PC-9 (cell line): ENCODE results near the gene CRYGD. TPM values are rescaled to one million over a fixed set of nuclear protein-coding genes. Genes with fewer than 3 reads are reported as not detected.
"Not testable (repeated sequence)": the region's sequence is repeated elsewhere in the genome, so short reads cannot be mapped to it uniquely, and the experiment has no call there.

ENCODE experiments used
- BruUV-seq: library from RNA; stranded (reverse); fragments of 400-500 nt; replicated peaks from 2 replicates; lab custom pipeline; 2021; lab: Mats Ljungman, UMichigan
- CTCF ChIA-PET: fragments of 300-600 bp; sonication (Branson Sonifier 250); formaldehyde crosslinking; loops from one replicate; lab custom pipeline; 2022; ENCODE audit warnings: antibody characterized with exemption; lab: Charles Lee
- POLR2A ChIA-PET: fragments of 300-600 bp; sonication (Branson Sonifier 250); formaldehyde crosslinking; loops from one replicate; lab custom pipeline; 2022; ENCODE audit warnings: antibody characterized with exemption; ENCODE audit not compliant: unreplicated experiment; lab: Charles Lee
- DNase-seq, 2 experiments: peaks; one replicate each; pipeline versions ENCODE4 v3.0.0 to v3.0.0-alpha.2; 2015 to 2022; ENCODE audit warnings: mixed read lengths in 1 of 2
- H2AFZ ChIP-seq: fragments of 200-600 bp; sonication (generic); 2 replicates; pipeline ENCODE4 v1.8.1; 2017; ENCODE audit warnings: antibody characterized with exemption
- H3F3A ChIP-seq: fragments of 200-600 bp; sonication (generic); 2 replicates; pipeline ENCODE4 v1.8.1; 2017; ENCODE audit warnings: antibody characterized with exemption, mild to moderate bottlenecking, low read depth; ENCODE audit not compliant: insufficient read depth
- H3K27ac ChIP-seq: fragments of 200-600 bp; sonication (generic); 2 replicates; pipeline ENCODE4 v1.6.1; 2016; ENCODE audit warnings: mixed run types
- H3K27me3 ChIP-seq: fragments of 200-600 bp; sonication (generic); 2 replicates; pipeline ENCODE4 v1.6.1; 2016; ENCODE audit warnings: low read depth, mixed run types; ENCODE audit not compliant: insufficient read depth
- H3K36me3 ChIP-seq: fragments of 200-600 bp; sonication (generic); 2 replicates; pipeline ENCODE4 v1.6.1; 2016; ENCODE audit warnings: low read depth, mixed run types
- H3K4me1 ChIP-seq: fragments of 200-600 bp; sonication (generic); replicated peaks from 2 replicates; pipeline ENCODE4 v1.6.1; 2016; ENCODE audit warnings: mixed run types; ENCODE audit not compliant: insufficient read depth
- H3K4me2 ChIP-seq: fragments of 200-600 bp; sonication (generic); 2 replicates; pipeline ENCODE4 v1.6.1; 2017; ENCODE audit warnings: mixed run types
- H3K4me3 ChIP-seq: fragments of 200-600 bp; sonication (generic); 2 replicates; pipeline ENCODE4 v1.6.1; 2016; ENCODE audit warnings: mixed run types
- H3K79me2 ChIP-seq: fragments of 200-600 bp; sonication (generic); 2 replicates; pipeline ENCODE4 v1.6.1; 2017; ENCODE audit warnings: low read depth, mixed run types
- H3K9me2 ChIP-seq: fragments of 200-600 bp; sonication (generic); 2 replicates; pipeline ENCODE4 v1.8.1; 2017; ENCODE audit warnings: mild to moderate bottlenecking; ENCODE audit not compliant: insufficient read depth
- H3K9me3 ChIP-seq: fragments of 200-600 bp; sonication (generic); 2 replicates; pipeline ENCODE4 v1.8.1; 2016; ENCODE audit warnings: low read depth; ENCODE audit not compliant: insufficient read depth
- H4K20me1 ChIP-seq: fragments of 200-600 bp; sonication (generic); 2 replicates; pipeline ENCODE4 v1.8.1; 2017; ENCODE audit not compliant: insufficient read depth
- CTCF ChIP-seq: fragments of 200-600 bp; sonication (generic); conservative IDR thresholded peaks from 2 replicates; pipeline ENCODE4 v1.6.1; 2017; ENCODE audit warnings: mixed run types, antibody characterized with exemption, mild to moderate bottlenecking, moderate library complexity
- EZH2 ChIP-seq: fragments of 200-600 bp; sonication (generic); IDR thresholded peaks from 2 replicates; pipeline ENCODE4 v1.8.0; 2017; ENCODE audit warnings: antibody characterized with exemption, low read depth
- intact Hi-C: fragments of 100-400 bp; cut with micrococcal nuclease; formaldehyde crosslinking; loops from one replicate; pipeline ENCODE4 v1.10.0; 2022; ENCODE audit not compliant: unreplicated experiment
- total RNA-seq: library from RNA; stranded (reverse); gene quantifications from 2 replicates; pipeline ENCODE4 v1.2.3, GENCODE V29; 2021

CRYGD gene
- total RNA-seq, 1 experiment from 2014 or later = not detected

- no peak overlapping the region for H3K27ac ChIP-seq
- ChIA-PET POLR2A (no interaction called here), CTCF (no interaction called here)
- H3K9me3 ChIP-seq = no peaks in the 10 kb centered on the region
- no peaks in the 10 kb centered on the region for H3K9me2 ChIP-seq
- no peaks in the 10 kb centered on the region for H3K79me2 ChIP-seq
- H3K36me3 ChIP-seq = no peaks in the 10 kb centered on the region
- H3K4me2 ChIP-seq = no peak overlapping the region
- H3K4me3 ChIP-seq = no peak overlapping the region
- no peaks in the 10 kb centered on the region for H4K20me1 ChIP-seq
- H3F3A ChIP-seq = no peaks in the 10 kb centered on the region
- BruUV-seq = no TSS peak
- no peaks in the 10 kb centered on the region for H3K27me3 ChIP-seq
- H3K4me1 ChIP-seq = no peaks in the 10 kb centered on the region
- intact Hi-C loops = no loop called here
- no peak overlapping the region for H2AFZ ChIP-seq
- TF ChIP-seq CTCF (no peak), EZH2 (no peak)
- DNase-seq = no peak
These were observed 5.4 kb downstream of the CRYGD start for GRCh38 chr2:208118918-208119317.

- H2AFZ ChIP-seq, CTCF ChIA-PET, H3K9me3 ChIP-seq, BruUV-seq, H3K4me2 ChIP-seq, H3K4me1 ChIP-seq, H3K79me2 ChIP-seq, H3K4me3 ChIP-seq, POLR2A ChIA-PET, H4K20me1 ChIP-seq, H3K27me3 ChIP-seq, H3K36me3 ChIP-seq, H3K27ac ChIP-seq, H3F3A ChIP-seq, intact Hi-C loops, DNase-seq, H3K9me2 ChIP-seq: not testable (repeated sequence)
These were observed 6.9 kb downstream of the CRYGD start for GRCh38 chr2:208117390-208117789.

GRCh38 chr2:208112969-208113368, 11.4 kb downstream of the CRYGD start:
- no peaks in the 10 kb centered on the region for H3K9me2 ChIP-seq
- H3K79me2 ChIP-seq = no peaks in the 10 kb centered on the region
- no peak overlapping the region for H2AFZ ChIP-seq
- CTCF ChIA-PET = no interaction called here
- DNase-seq = peak; percentile 38 to 65
- H3K4me3 ChIP-seq = no peak overlapping the region
- no peaks in the 10 kb centered on the region for H3F3A ChIP-seq
- no peaks in the 10 kb centered on the region for H3K9me3 ChIP-seq
- BruUV-seq = no TSS peak
- no peak overlapping the region for H3K27ac ChIP-seq
- no peaks in the 10 kb centered on the region for H3K27me3 ChIP-seq
- H3K4me1 ChIP-seq = peaks cover 9% of the 10 kb centered on the region
- H3K36me3 ChIP-seq = no peaks in the 10 kb centered on the region
- H4K20me1 ChIP-seq = no peaks in the 10 kb centered on the region
- peak overlapping the region; percentile 48; the same call in 1 of the 2 replicates for H3K4me2 ChIP-seq
- intact Hi-C loops = no loop called here
- POLR2A ChIA-PET = no interaction called here
- TF ChIP-seq CTCF (no peak), EZH2 (no peak)

GRCh38 chr2:208112273-208112745, 12.0 kb downstream of the CRYGD start:
- H3F3A ChIP-seq, H3K9me2 ChIP-seq, H3K27ac ChIP-seq, H3K4me3 ChIP-seq, H3K9me3 ChIP-seq, H3K36me3 ChIP-seq, H4K20me1 ChIP-seq, H3K27me3 ChIP-seq, H2AFZ ChIP-seq, H3K79me2 ChIP-seq, POLR2A ChIA-PET, H3K4me1 ChIP-seq, CTCF ChIA-PET, intact Hi-C loops, DNase-seq, H3K4me2 ChIP-seq, BruUV-seq: not testable (repeated sequence)
